MCF 10A (cell line): ENCODE measurements around the gene HMOX1. TPM values are rescaled to one million over a fixed set of nuclear protein-coding genes. Genes with fewer than 3 reads are reported as not detected.

Source experiments
- BruUV-seq: library from RNA; stranded (reverse); fragments of 400-500 nt; replicated peaks from 2 replicates; lab custom pipeline; 2021; lab: Mats Ljungman, UMichigan
- CTCF ChIA-PET: fragments of 300-600 bp; sonication (Branson Sonifier 250); formaldehyde crosslinking; extraction: SDS; loops from one replicate; lab custom pipeline; 2021; ENCODE audit warnings: antibody characterized with exemption, inconsistent platforms; lab: Yijun Ruan, JAX
- POLR2A ChIA-PET: fragments of 300-600, 350-650 bp; sonication (Branson Sonifier 250); formaldehyde crosslinking; extraction: SDS; loops from one replicate; lab custom pipeline; 2020; ENCODE audit warnings: antibody characterized with exemption, inconsistent platforms; lab: Yijun Ruan, JAX
- DNase-seq: peaks from one replicate; pipeline ENCODE4 v3.0.0-alpha.2; 2018; ENCODE audit not compliant: unreplicated experiment
- H3K27ac Mint-ChIP-seq: one replicate; pipeline ENCODE4 v1.8.0; 2022; ENCODE audit warnings: mild to moderate bottlenecking, low read depth, mixed read lengths; ENCODE audit not compliant: unreplicated experiment
- H3K27me3 Mint-ChIP-seq: one replicate; pipeline ENCODE4 v1.8.0; 2022; ENCODE audit warnings: mixed read lengths; ENCODE audit not compliant: insufficient read depth, unreplicated experiment
- H3K36me3 Mint-ChIP-seq: one replicate; pipeline ENCODE4 v1.8.0; 2022; ENCODE audit warnings: mild to moderate bottlenecking, moderate library complexity, mixed read lengths; ENCODE audit not compliant: insufficient read depth, unreplicated experiment
- H3K4me1 Mint-ChIP-seq: one replicate; pipeline ENCODE4 v1.8.0; 2022; ENCODE audit warnings: mixed read lengths; ENCODE audit not compliant: insufficient read depth, unreplicated experiment
- H3K4me3 Mint-ChIP-seq: one replicate; pipeline ENCODE4 v1.8.0; 2022; ENCODE audit warnings: mild to moderate bottlenecking, moderate library complexity, mixed read lengths; ENCODE audit not compliant: unreplicated experiment
- H3K9me3 Mint-ChIP-seq: one replicate; pipeline ENCODE4 v1.8.0; 2022; ENCODE audit warnings: mixed read lengths; ENCODE audit not compliant: unreplicated experiment
- CTCF ChIP-seq: fragments of 200-600 bp; IDR thresholded peaks from one replicate; pipeline ENCODE4 v1.8.0; 2022; ENCODE audit warnings: antibody characterized with exemption, mild to moderate bottlenecking; ENCODE audit not compliant: unreplicated experiment
- intact Hi-C: fragments of 100-400 bp; cut with micrococcal nuclease; formaldehyde crosslinking; loops from 2 replicates; pipeline ENCODE4 v1.14.1; 2022
- total RNA-seq: library from RNA; stranded (reverse); gene quantifications from 2 replicates; pipeline ENCODE4 v1.2.3, GENCODE V29; 2022

HMOX1 gene
- total RNA-seq, 1 experiment from 2014 or later: 1.9 TPM

GRCh38 chr22:35344956-35345690 lies 35.8 kb upstream of the HMOX1 start:
- no peak for DNase-seq
- Mint-ChIP-seq H3K9me3 (no peaks in the 10 kb centered on the region), H3K27ac (no peak overlapping the region), H3K36me3 (peaks cover 18% of the 10 kb centered on the region), H3K27me3 (no peaks in the 10 kb centered on the region), H3K4me1 (no peaks in the 10 kb centered on the region), H3K4me3 (no peak overlapping the region)
- ChIA-PET POLR2A (no interaction called here), CTCF (interaction anchor here (0.6 kb wide), 1 partner anchor 243 kb away, joined by 4 read pairs; no protein-coding TSS in a partner anchor)
- intact Hi-C loops: no loop called here
- no peak for TF ChIP-seq CTCF
- BruUV-seq: no TSS peak

- ChIA-PET CTCF (no interaction called here), POLR2A (no interaction called here)
- no peak for DNase-seq
- Mint-ChIP-seq H3K4me1 (no peaks in the 10 kb centered on the region), H3K27me3 (no peaks in the 10 kb centered on the region), H3K4me3 (no peak overlapping the region), H3K9me3 (no peaks in the 10 kb centered on the region), H3K27ac (no peak overlapping the region), H3K36me3 (peaks cover 13% of the 10 kb centered on the region)
- no peak for TF ChIP-seq CTCF
- BruUV-seq: no TSS peak
- intact Hi-C loops: no loop called here
These were observed 34.9 kb upstream of the HMOX1 start for GRCh38 chr22:35345808-35346505.

- TF ChIP-seq CTCF: no peak
- no peak for DNase-seq
- Mint-ChIP-seq H3K36me3 (peaks cover 6% of the 10 kb centered on the region), H3K27ac (no peak overlapping the region), H3K27me3 (no peaks in the 10 kb centered on the region), H3K9me3 (no peaks in the 10 kb centered on the region), H3K4me1 (peaks cover 6% of the 10 kb centered on the region), H3K4me3 (no peak overlapping the region)
- ChIA-PET CTCF (interaction anchor here (0.6 kb wide), 1 partner anchor 33 kb away, joined by 4 read pairs; no protein-coding TSS in a partner anchor), POLR2A (no interaction called here)
- BruUV-seq: no TSS peak
- intact Hi-C loops: no loop called here
These were observed 34.2 kb upstream of the HMOX1 start for GRCh38 chr22:35346596-35347220.

- no TSS peak for BruUV-seq
- Mint-ChIP-seq H3K9me3 (no peaks in the 10 kb centered on the region), H3K27ac (no peak overlapping the region), H3K36me3 (peaks cover 6% of the 10 kb centered on the region), H3K4me1 (peaks cover 9% of the 10 kb centered on the region), H3K4me3 (no peak overlapping the region), H3K27me3 (no peaks in the 10 kb centered on the region)
- intact Hi-C loops: no loop called here
- no peak for TF ChIP-seq CTCF
- CTCF ChIA-PET: interaction anchor here (0.6 to 0.9 kb wide), 3 partner anchors 8 to 358 kb away, joined by 3 to 5 read pairs (median 3); no protein-coding TSS in a partner anchor
- POLR2A ChIA-PET: no interaction called here
- no peak for DNase-seq
These were observed 33.4 kb upstream of the HMOX1 start for GRCh38 chr22:35347462-35347861.
